Activated T-helper 2 cell treated with anti-CD3 and anti-CD28 coated beads, Interferon-gamma antibody, Interleukin-2, Interleukin-4, amounts not matched to agents 10 μg/mL and 5 μg/mL and 100 μg/mL, durations not matched to agents 14 hours and 24 hours and 36 hours (primary cell): ENCODE data around the gene RECQL5. TPM values are rescaled to one million over a fixed set of nuclear protein-coding genes. Genes with fewer than 3 reads are reported as not detected.
A peak's percentile ranks its signal among the peaks of the same experiment; 100 is the strongest.

Experiments
- DNase-seq: peaks from one replicate; pipeline ENCODE4 v3.0.0; 2021; ENCODE audit warnings: low spot score
- H3K27ac Mint-ChIP-seq: one replicate; pipeline ENCODE4 v1.8.0; 2021; ENCODE audit warnings: mixed read lengths
- H3K27me3 Mint-ChIP-seq: one replicate; pipeline ENCODE4 v1.8.0; 2021; ENCODE audit warnings: low read depth, mixed read lengths
- H3K36me3 Mint-ChIP-seq: one replicate; pipeline ENCODE4 v1.8.0; 2021; ENCODE audit warnings: low read depth, mixed read lengths
- H3K4me1 Mint-ChIP-seq: one replicate; pipeline ENCODE4 v1.8.0; 2021; ENCODE audit warnings: low read depth, mixed read lengths
- H3K4me3 Mint-ChIP-seq: one replicate; pipeline ENCODE4 v1.8.0; 2021; ENCODE audit warnings: low read depth, mild to moderate bottlenecking, moderate library complexity, mixed read lengths
- H3K9me3 Mint-ChIP-seq: one replicate; pipeline ENCODE4 v1.8.0; 2021; ENCODE audit warnings: mixed read lengths
- intact Hi-C: fragments of 100-400 bp; cut with micrococcal nuclease; formaldehyde crosslinking; loops from one replicate; pipeline ENCODE4 v1.15.1; 2023
- total RNA-seq: library from RNA; stranded (reverse); gene quantifications from 2 replicates; pipeline ENCODE4 v1.2.3, GENCODE V29; 2022

Gene RECQL5
- total RNA-seq, 1 donor from 2014 or later, result 33.3 TPM

DNA sequence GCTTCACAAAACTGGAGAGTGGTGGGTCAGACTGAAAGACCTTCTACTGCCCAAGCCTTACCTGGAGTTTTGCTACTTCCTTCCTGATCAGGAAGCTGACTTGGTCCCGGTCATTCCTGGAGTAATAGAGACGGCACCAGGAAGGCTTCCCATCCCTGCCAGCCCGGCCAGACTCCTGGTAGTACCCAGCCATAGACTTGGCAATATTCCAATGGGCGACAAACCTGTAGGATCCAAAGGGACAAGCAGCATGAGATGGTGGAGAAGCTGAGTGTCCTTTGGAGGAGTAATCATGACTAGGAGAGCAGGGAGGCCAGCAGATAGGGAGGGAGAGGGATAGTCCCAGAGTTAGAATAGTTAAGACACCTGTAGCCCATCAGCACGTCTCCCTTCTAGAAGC is 8.7 kb downstream of the RECQL5 start:
- intact Hi-C loops, result no loop called here
- no peaks in the 10 kb centered on the region for H3K4me1 Mint-ChIP-seq
- no peak overlapping the region for H3K4me3 Mint-ChIP-seq
- H3K9me3 Mint-ChIP-seq, result no peaks in the 10 kb centered on the region
- H3K27me3 Mint-ChIP-seq, result no peaks in the 10 kb centered on the region
- H3K36me3 Mint-ChIP-seq, result peaks cover 15% of the 10 kb centered on the region
- no peak for DNase-seq
- no peak overlapping the region for H3K27ac Mint-ChIP-seq

GRCh38 chr17:75654176-75654575 is 12.8 kb downstream of the RECQL5 start:
- DNase-seq, result no peak
- intact Hi-C loops, result no loop called here
- no peaks in the 10 kb centered on the region for H3K27me3 Mint-ChIP-seq
- H3K27ac Mint-ChIP-seq, result no peak overlapping the region
- peaks cover 15% of the 10 kb centered on the region for H3K36me3 Mint-ChIP-seq
- H3K9me3 Mint-ChIP-seq, result no peaks in the 10 kb centered on the region
- no peak overlapping the region for H3K4me3 Mint-ChIP-seq
- H3K4me1 Mint-ChIP-seq, result peaks cover 1% of the 10 kb centered on the region

- H3K27ac Mint-ChIP-seq, result no peak overlapping the region
Observed at GRCh38 chr17:75652934-75653549, 13.9 kb downstream of the RECQL5 start.

GRCh38 chr17:75652341-75652740 is 14.6 kb downstream of the RECQL5 start:
- peaks cover 1% of the 10 kb centered on the region for H3K4me1 Mint-ChIP-seq
- no peak for DNase-seq
- no peak overlapping the region for H3K4me3 Mint-ChIP-seq

More at GRCh38 chr17:75652934-75653549, 13.9 kb downstream of the RECQL5 start:
- H3K4me1 Mint-ChIP-seq, result peaks cover 1% of the 10 kb centered on the region
- H3K27me3 Mint-ChIP-seq, result no peaks in the 10 kb centered on the region
- intact Hi-C loops, result no loop called here
- peaks cover 19% of the 10 kb centered on the region for H3K36me3 Mint-ChIP-seq
- no peak for DNase-seq
- H3K4me3 Mint-ChIP-seq, result no peak overlapping the region
- H3K9me3 Mint-ChIP-seq, result no peaks in the 10 kb centered on the region

DNA sequence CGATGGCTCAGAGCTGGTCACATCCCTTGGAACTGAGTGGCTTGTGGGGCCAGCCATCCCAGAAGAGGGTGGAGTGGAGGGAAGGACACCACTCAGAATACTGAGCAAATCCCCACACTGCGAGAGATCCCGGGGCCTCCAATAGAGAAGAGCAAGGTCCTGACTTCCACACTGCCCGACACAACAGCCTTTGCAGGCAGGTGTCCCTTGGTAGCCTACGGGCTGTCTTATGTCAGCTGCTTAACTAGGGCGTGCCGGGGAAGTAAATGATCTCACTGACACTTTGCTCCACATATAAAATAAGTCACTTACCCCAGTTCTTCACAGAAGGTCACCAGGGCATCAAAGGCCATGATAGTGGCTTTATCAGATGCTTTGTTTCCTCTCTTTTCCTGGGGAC is 16.1 kb downstream of the RECQL5 start:
- Mint-ChIP-seq H3K4me1 (peaks cover 6% of the 10 kb centered on the region), H3K4me3 (no peak overlapping the region), H3K27me3 (no peaks in the 10 kb centered on the region), H3K27ac (no peak overlapping the region), H3K36me3 (peaks cover 13% of the 10 kb centered on the region), H3K9me3 (no peaks in the 10 kb centered on the region)
- DNase-seq, result no peak
- intact Hi-C loops, result no loop called here

More at GRCh38 chr17:75652341-75652740, 14.6 kb downstream of the RECQL5 start:
- Mint-ChIP-seq H3K36me3 (peaks cover 19% of the 10 kb centered on the region), H3K27ac (peak overlapping the region; percentile 42), H3K27me3 (no peaks in the 10 kb centered on the region), H3K9me3 (no peaks in the 10 kb centered on the region)
- intact Hi-C loops, result no loop called here

DNA sequence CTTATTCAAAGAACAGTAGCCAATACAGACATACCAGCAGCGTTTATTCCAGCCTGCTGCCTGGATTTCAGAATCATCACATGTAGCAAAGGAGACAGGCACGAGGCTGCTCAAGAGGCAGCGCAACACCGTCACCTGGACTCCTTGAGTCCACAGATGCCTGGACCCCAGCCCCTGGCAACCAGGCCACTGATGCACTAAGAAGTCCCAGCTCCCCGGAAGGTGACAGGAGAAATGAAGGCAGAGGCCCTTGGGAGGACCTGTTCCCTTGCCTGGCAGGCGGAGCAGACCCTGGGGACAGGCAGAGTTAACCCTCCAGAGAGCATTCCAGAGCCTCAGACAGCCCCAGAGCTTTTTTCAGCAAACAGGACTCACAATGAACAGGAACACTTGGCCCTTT is 17.3 kb downstream of the RECQL5 start:
- no peaks in the 10 kb centered on the region for H3K27me3 Mint-ChIP-seq
- intact Hi-C loops, result no loop called here

DNA sequence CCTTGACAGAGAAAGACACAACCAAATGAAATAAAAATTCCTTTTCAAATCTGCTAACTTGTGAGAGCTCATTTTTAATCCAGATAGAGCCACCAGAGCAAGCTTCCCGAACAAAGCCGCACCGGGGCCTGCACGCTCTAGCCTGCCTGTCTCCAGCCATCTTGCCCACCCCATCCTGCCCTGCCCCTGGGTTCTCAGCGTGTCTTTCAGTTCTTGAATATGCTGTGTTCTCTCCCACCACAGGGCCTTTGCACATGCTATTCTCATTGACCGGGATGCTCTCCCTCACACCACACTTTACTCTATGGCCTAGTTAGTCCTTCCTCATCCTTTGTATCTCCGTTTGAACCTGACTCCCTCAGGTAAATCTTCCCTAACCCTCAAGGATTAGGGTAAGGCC is 19.0 kb downstream of the RECQL5 start:
- intact Hi-C loops, result no loop called here
- H3K27me3 Mint-ChIP-seq, result no peaks in the 10 kb centered on the region
- H3K9me3 Mint-ChIP-seq, result no peaks in the 10 kb centered on the region
- H3K36me3 Mint-ChIP-seq, result peaks cover 9% of the 10 kb centered on the region
- H3K27ac Mint-ChIP-seq, result no peak overlapping the region
- peaks cover 9% of the 10 kb centered on the region for H3K4me1 Mint-ChIP-seq
- DNase-seq, result no peak
- no peak overlapping the region for H3K4me3 Mint-ChIP-seq

More for the DNA sequence above, 17.3 kb downstream of the RECQL5 start:
- H3K27ac Mint-ChIP-seq, result no peak overlapping the region
- H3K4me3 Mint-ChIP-seq, result no peak overlapping the region
- H3K9me3 Mint-ChIP-seq, result no peaks in the 10 kb centered on the region
- peaks cover 13% of the 10 kb centered on the region for H3K36me3 Mint-ChIP-seq
- no peak for DNase-seq
- peaks cover 9% of the 10 kb centered on the region for H3K4me1 Mint-ChIP-seq

DNA sequence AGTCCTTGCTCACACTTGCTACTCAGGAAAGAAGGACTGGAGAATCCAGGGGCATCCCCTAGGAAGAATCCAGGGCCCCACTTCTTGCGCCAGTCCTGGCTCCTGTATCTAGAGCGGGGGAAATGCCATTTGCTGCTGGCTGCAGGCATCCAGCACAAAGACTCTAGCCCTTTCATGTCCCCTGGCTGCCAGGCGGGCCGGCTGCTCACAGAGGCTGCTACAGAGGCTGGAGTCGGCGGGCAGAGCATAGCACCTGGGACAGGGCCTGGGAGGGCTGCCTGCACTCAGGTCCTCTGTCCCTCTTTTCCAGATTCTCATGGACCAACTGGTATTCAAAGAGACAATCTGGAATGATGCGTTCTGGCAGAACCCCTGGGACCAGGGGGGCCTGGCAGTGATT is 19.9 kb downstream of the RECQL5 start:
- H3K36me3 Mint-ChIP-seq, result peaks cover 7% of the 10 kb centered on the region
- no peaks in the 10 kb centered on the region for H3K27me3 Mint-ChIP-seq
- DNase-seq, result no peak
- H3K4me3 Mint-ChIP-seq, result no peak overlapping the region
- H3K9me3 Mint-ChIP-seq, result no peaks in the 10 kb centered on the region
- peaks cover 7% of the 10 kb centered on the region for H3K4me1 Mint-ChIP-seq
- intact Hi-C loops, result no loop called here
- H3K27ac Mint-ChIP-seq, result no peak overlapping the region

DNA sequence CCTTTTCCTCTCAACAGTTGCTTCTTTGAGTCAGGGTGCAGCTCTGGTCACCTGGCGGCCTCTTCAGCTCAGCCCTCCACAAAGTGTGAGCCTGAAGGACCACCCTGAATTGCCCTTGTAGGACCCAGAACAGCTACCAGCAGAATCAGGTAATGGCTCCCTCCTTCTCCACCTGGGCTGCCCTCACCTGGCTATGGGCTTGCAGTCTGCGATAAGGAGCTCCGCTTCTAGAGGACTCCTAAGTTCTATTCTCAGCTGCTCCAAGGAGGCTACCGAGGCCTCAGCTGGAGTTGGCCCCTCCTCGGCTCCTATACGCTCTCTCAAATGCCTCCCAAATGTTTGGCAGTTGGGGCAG is 20.3 kb downstream of the RECQL5 start:
- no peak for DNase-seq
- no peak overlapping the region for H3K27ac Mint-ChIP-seq
- intact Hi-C loops, result no loop called here
- H3K36me3 Mint-ChIP-seq, result peaks cover 7% of the 10 kb centered on the region
- peaks cover 7% of the 10 kb centered on the region for H3K4me1 Mint-ChIP-seq
- no peaks in the 10 kb centered on the region for H3K9me3 Mint-ChIP-seq
- no peak overlapping the region for H3K4me3 Mint-ChIP-seq
- no peaks in the 10 kb centered on the region for H3K27me3 Mint-ChIP-seq

- Mint-ChIP-seq H3K4me3 (no peak overlapping the region), H3K27ac (peak overlapping the region; percentile 33), H3K27me3 (no peaks in the 10 kb centered on the region), H3K36me3 (peaks cover 7% of the 10 kb centered on the region), H3K9me3 (no peaks in the 10 kb centered on the region), H3K4me1 (peaks cover 7% of the 10 kb centered on the region)
- intact Hi-C loops, result no loop called here
- DNase-seq, result no peak
Observed at GRCh38 chr17:75645889-75646637, 20.9 kb downstream of the RECQL5 start.

DNA sequence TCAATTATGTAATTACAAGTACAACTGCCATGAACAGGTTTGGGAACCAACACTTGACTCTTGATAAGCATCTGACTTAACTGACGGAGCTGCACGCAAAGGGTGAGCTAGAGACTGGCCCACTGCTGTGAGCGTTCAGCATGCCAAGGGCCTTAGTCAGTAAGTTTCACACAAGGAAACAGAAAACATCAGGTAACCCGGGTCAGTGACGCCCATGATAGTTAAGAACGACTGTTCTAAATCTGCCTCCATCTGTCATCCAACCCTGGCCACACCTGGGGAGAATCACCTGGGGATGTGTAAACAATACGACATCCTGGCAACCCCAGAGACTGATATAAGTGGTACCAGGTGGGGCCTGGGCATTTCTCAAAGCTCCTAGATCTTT is 21.5 kb downstream of the RECQL5 start:
- Mint-ChIP-seq H3K4me1 (peaks cover 7% of the 10 kb centered on the region), H3K27ac (no peak overlapping the region), H3K9me3 (no peaks in the 10 kb centered on the region), H3K36me3 (peaks cover 4% of the 10 kb centered on the region), H3K27me3 (no peaks in the 10 kb centered on the region), H3K4me3 (no peak overlapping the region)
- intact Hi-C loops, result no loop called here
- DNase-seq, result no peak

DNA sequence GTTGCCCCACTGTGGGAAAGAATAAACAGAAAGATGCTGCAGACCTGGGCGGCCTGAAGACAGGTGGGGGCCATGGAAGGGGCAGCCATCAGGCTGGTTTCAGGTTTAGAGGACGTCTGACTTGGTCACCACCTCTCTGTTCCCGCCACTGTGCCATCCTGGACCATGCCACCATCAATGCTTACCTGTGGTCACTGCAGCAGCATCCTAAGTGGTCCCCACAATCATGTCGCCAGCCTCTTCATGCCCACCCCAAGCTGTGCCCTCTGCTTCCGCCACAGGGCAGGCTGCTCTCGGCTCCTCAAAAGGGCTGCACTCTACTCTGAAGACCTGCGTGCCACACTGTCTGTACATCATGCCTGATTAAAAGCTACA is 23.3 kb downstream of the RECQL5 start:
- H3K4me3 Mint-ChIP-seq, result no peak overlapping the region
- no peaks in the 10 kb centered on the region for H3K36me3 Mint-ChIP-seq
- no peaks in the 10 kb centered on the region for H3K9me3 Mint-ChIP-seq
- H3K27me3 Mint-ChIP-seq, result no peaks in the 10 kb centered on the region
- intact Hi-C loops, result no loop called here
- peaks cover 7% of the 10 kb centered on the region for H3K4me1 Mint-ChIP-seq
- H3K27ac Mint-ChIP-seq, result no peak overlapping the region
- DNase-seq, result no peak

DNA sequence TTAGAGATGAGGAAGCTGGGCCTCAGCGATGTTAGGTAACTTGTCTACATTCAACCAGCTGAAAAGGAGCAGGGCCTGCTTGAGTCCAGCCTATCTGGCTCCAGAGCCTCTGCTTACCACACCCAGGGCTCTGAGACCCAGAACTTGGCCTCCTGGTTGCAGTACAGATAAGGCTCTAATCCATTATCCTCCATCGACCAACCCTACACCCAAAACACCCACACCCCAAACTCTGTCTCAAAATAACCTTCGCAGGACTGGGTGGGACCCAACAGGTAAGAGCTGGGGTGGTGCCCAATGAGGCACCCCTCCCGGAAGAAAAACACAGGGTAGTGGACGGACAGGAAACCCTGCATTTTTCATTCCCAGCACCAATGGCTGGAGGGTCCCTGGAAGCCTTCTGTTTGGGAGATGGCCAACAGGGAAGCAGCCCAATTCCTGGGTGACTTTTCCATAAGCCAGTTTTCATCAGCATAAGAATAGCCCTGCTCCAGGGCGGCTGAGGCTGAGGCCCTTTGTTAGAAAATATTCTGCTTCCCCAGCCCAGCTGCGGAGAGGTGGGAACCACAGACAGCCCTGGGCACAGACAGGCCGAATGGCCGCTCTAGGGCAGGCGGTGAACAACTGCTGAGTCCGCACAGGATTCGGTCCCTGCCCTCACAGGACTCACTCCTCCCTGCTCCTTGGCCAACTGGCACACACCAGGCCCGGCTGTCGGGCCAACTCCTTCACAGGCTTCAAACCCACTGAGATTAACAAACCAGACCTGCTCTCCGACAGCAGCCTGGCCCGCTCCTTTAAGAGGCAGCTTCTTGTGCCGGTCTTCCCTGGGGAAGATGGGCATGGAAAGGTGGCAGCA is 23.9 kb downstream of the RECQL5 start:
- no peak for DNase-seq
- Mint-ChIP-seq H3K4me3 (no peak overlapping the region), H3K36me3 (no peaks in the 10 kb centered on the region), H3K4me1 (peaks cover 7% of the 10 kb centered on the region), H3K27ac (no peak overlapping the region), H3K27me3 (no peaks in the 10 kb centered on the region), H3K9me3 (no peaks in the 10 kb centered on the region)
- intact Hi-C loops, result no loop called here
